HG02642 (cell line): ENCODE data around the gene TRIM62.
"Not testable (repeated sequence)": the region's sequence is repeated elsewhere in the genome, so short reads cannot be mapped to it uniquely, and the experiment has no call there.

Experiments used
- ATAC-seq: cut with Tn5 transposase; IDR thresholded peaks from one replicate; pipeline ENCODE4 v1.9.1; 2021; ENCODE audit warnings: mild to moderate bottlenecking; ENCODE audit not compliant: unreplicated experiment, poor library complexity

TRIM62 gene

GRCh38 chr1:33119050-33119449 is 62.8 kb downstream of the TRIM62 start:
- ATAC-seq = no peak

GRCh38 chr1:33118274-33118673 is 63.6 kb downstream of the TRIM62 start:
- ATAC-seq = no peak

GRCh38 chr1:33117440-33118085 is 64.3 kb downstream of the TRIM62 start:
- ATAC-seq = no peak

- no peak for ATAC-seq
These were observed 69.9 kb downstream of the TRIM62 start for GRCh38 chr1:33111965-33112364.

GRCh38 chr1:33110477-33110876 is 71.4 kb downstream of the TRIM62 start:
- no peak for ATAC-seq

GRCh38 chr1:33100119-33100415 is 81.8 kb downstream of the TRIM62 start:
- not testable (repeated sequence) for ATAC-seq

- peak; percentile 63 for ATAC-seq
These were observed 82.3 kb downstream of the TRIM62 start for GRCh38 chr1:33099290-33100118.

- ATAC-seq = no peak
These were observed 83.5 kb downstream of the TRIM62 start for GRCh38 chr1:33098371-33098770.

- ATAC-seq = no peak
These were observed 84.1 kb downstream of the TRIM62 start for GRCh38 chr1:33097762-33098161.

- ATAC-seq = no peak
These were observed 84.7 kb downstream of the TRIM62 start for GRCh38 chr1:33097137-33097611.

GRCh38 chr1:33096363-33097005 is 85.4 kb downstream of the TRIM62 start:
- no peak for ATAC-seq
